AG04449 (cell line): ENCODE results near the gene ASH1L.

Source experiments
- CTCF ChIA-PET: fragments of 350-600 bp; formaldehyde crosslinking; extraction: SDS; loops from one replicate; lab custom pipeline; 2021; ENCODE audit warnings: antibody characterized with exemption; lab: Yijun Ruan, JAX
- POLR2A ChIA-PET: fragments of 400-600, 350-600 bp; formaldehyde crosslinking; extraction: SDS; loops from one replicate; lab custom pipeline; 2020; ENCODE audit warnings: antibody characterized with exemption, inconsistent platforms; lab: Yijun Ruan, JAX
- DNase-seq: peaks from one replicate; pipeline ENCODE4 v3.0.0-alpha.2; 2010; ENCODE audit warnings: low read depth, low spot score
- H3K4me3 ChIP-seq: 2 replicates; pipeline ENCODE4 v1.5.1; 2011; ENCODE audit warnings: low read depth, mild to moderate bottlenecking, control low read depth, low read length
- CTCF ChIP-seq: IDR thresholded peaks from one replicate; pipeline ENCODE4 v1.5.1; 2011; ENCODE audit warnings: mild to moderate bottlenecking, moderate library complexity, low read length, control low read depth, inconsistent platforms; ENCODE audit not compliant: insufficient read depth; ENCODE audit errors: missing control alignments

Gene ASH1L

GRCh38 chr1:155548706-155549105, 13.9 kb downstream of the ASH1L start:
- ChIA-PET POLR2A (no interaction called here), CTCF (no interaction called here)
- no peak for TF ChIP-seq CTCF
- no peak overlapping the region for H3K4me3 ChIP-seq
- DNase-seq, result no peak

GRCh38 chr1:155540000-155540874, 22.4 kb downstream of the ASH1L start:
- ChIA-PET POLR2A (no interaction called here), CTCF (interaction anchor here (1.1 kb wide), 1 partner anchor 217 kb away, joined by 3 read pairs; no protein-coding TSS in a partner anchor)
- no peak for DNase-seq
- TF ChIP-seq CTCF, result no peak
- no peak overlapping the region for H3K4me3 ChIP-seq

GRCh38 chr1:155537193-155537592, 25.4 kb downstream of the ASH1L start:
- H3K4me3 ChIP-seq, result no peak overlapping the region
- TF ChIP-seq CTCF, result no peak
- CTCF ChIA-PET, result no interaction called here
- DNase-seq, result no peak
- POLR2A ChIA-PET, result no interaction called here

- TF ChIP-seq CTCF, result no peak
- CTCF ChIA-PET, result interaction anchor here (0.7 kb wide), 1 partner anchor 66 kb away, joined by 3 read pairs; no protein-coding TSS in a partner anchor
- DNase-seq, result no peak
- no peak overlapping the region for H3K4me3 ChIP-seq
- POLR2A ChIA-PET, result no interaction called here
These were observed 31.0 kb downstream of the ASH1L start for GRCh38 chr1:155531624-155532023.

GRCh38 chr1:155529929-155530328, 32.7 kb downstream of the ASH1L start:
- no peak for DNase-seq
- no peak for TF ChIP-seq CTCF
- H3K4me3 ChIP-seq, result no peak overlapping the region
- ChIA-PET CTCF (no interaction called here), POLR2A (interaction anchor here (0.7 kb wide), 1 partner anchor 63 kb away, joined by 4 read pairs; no protein-coding TSS in a partner anchor)

GRCh38 chr1:155529109-155529508, 33.5 kb downstream of the ASH1L start:
- TF ChIP-seq CTCF, result no peak
- no peak overlapping the region for H3K4me3 ChIP-seq
- POLR2A ChIA-PET, result interaction anchor here (0.7 kb wide), 1 partner anchor 62 kb away, joined by 4 read pairs; no protein-coding TSS in a partner anchor
- CTCF ChIA-PET, result no interaction called here
- DNase-seq, result no peak
